Heart left ventricle (tissue), 16 donors: Measurements from ENCODE around the gene RAD51B. TPM values are rescaled to one million over a fixed set of nuclear protein-coding genes. Genes with fewer than 3 reads are reported as not detected.
A peak's percentile ranks its signal among the peaks of the same experiment; 100 is the strongest.

ENCODE experiments used
- ATAC-seq, 4 donors: fragments of 200-7000 bp; cut with Tn5 transposase; one replicate each; pipeline ENCODE4 v1.9.1; 2020 to 2022; ENCODE audit warnings: moderate library complexity in 4 of 4, mild to moderate bottlenecking in 3 of 4, moderate number of reproducible peaks in 1 of 4
- DNase-seq, 5 donors: peaks; one replicate each; pipeline ENCODE4 v3.0.0-alpha.2; 2020
- H3K27ac ChIP-seq, 12 donors: fragments of 200-600 bp; sonication (generic) in 4 of 12; one replicate each; pipeline versions ENCODE4 v1.5.0 to v1.8.0; 2016 to 2022; ENCODE audit warnings: mild to moderate bottlenecking in 2 of 12
- H3K27me3 ChIP-seq, 9 donors: fragments of 200-600 bp; sonication (generic) in 2 of 9; one replicate each; pipeline versions ENCODE4 v1.5.1 to v1.8.0; 2016 to 2022; ENCODE audit warnings: mild to moderate bottlenecking in 3 of 9
- H3K36me3 ChIP-seq, 9 donors: fragments of 200-600 bp; sonication (generic) in 2 of 9; one replicate each; pipeline versions ENCODE4 v1.5.0 to v1.8.0; 2018 to 2022; ENCODE audit warnings: mild to moderate bottlenecking in 2 of 9
- H3K4me1 ChIP-seq, 12 donors: fragments of 200-600 bp; sonication (generic) in 4 of 12; one replicate each; pipeline versions ENCODE4 v1.5.0 to v1.8.0; 2016 to 2022; ENCODE audit warnings: mild to moderate bottlenecking in 3 of 12
- H3K4me3 ChIP-seq, 12 donors: fragments of 200-600 bp; sonication (generic) in 4 of 12; one replicate each; pipeline versions ENCODE4 v1.5.0 to v1.8.0; 2017 to 2022; ENCODE audit warnings: mild to moderate bottlenecking in 9 of 12, moderate library complexity in 4 of 12
- H3K9me3 ChIP-seq, 12 donors: fragments of 200-600 bp; sonication (generic) in 4 of 12; one replicate each; pipeline versions ENCODE4 v1.5.0 to v1.8.0; 2016 to 2022; ENCODE audit warnings: mild to moderate bottlenecking in 1 of 12
- POLR2A ChIP-seq, 2 donors: fragments of 450-650 bp; IDR thresholded peaks; one replicate each; pipeline ENCODE4 v1.6.1; 2017; ENCODE audit warnings: antibody characterized with exemption in 2 of 2, mild to moderate bottlenecking in 2 of 2, moderate library complexity in 2 of 2
- WGBS, 4 donors: extraction: QIAGEN DNeasy Blood & Tissue Kit in 2 of 4; methylation state at CpG; one replicate each; pipeline versions ENCODE4 v1.1.5 to v1.1.7; 2013 to 2018; 5-methylcytosine and 5-hydroxymethylcytosine counted together
- intact Hi-C, 10 donors: fragments of 100-400 bp; cut with DNase I; formaldehyde crosslinking; loops; one replicate each; pipeline versions ENCODE4 v1.11.1 to v1.14.2; 2022
- polyA plus RNA-seq, 2 donors: library from polyadenylated mRNA; stranded (reverse); fragments of 200-250 nt; gene quantifications; one replicate each; pipeline ENCODE4 v1.2.3, GENCODE V29; 2013
- total RNA-seq, 9 donors: library from RNA; depleted of rRNA in 2 of 9; stranded (reverse); fragments of >200 nt in 2 of 9; fragmentation: NEBNext Ultra II Directional in 3 of 9; extraction: Animal tissue kit (Norgen Biotek cat#: 25700) in 3 of 9; gene quantifications; one replicate each; pipeline versions ENCODE4 v1.1.0 to v1.2.4, GENCODE V29; 2016 to 2023
- TF ChIP-seq, protein P1 (sequence below), 12 donors: fragments of 200-600 bp; sonication (generic) in 4 of 12; IDR thresholded peaks; one replicate each; pipeline versions ENCODE4 v1.5.0 to v1.8.0; 2018 to 2022; ENCODE audit warnings: antibody characterized with exemption in 12 of 12, mild to moderate bottlenecking in 5 of 12
- donor health status: ischemic (EF 13 %, LVEDD 7.1; RV severe dilation, severe dysfunction).
- donor health status: healthy with polysubstance abuse.
- donor health status: DM: no; HTN: yes; CAD: no.
- donor health status: DM: no; HTN: no; CAD: no.
- donor health status: ischemic (EF 25% LVEDD 6.9; RV normal size, moderate dysfunction).
- donor health status: ischemic (EF 25% LVEDD 5.7; RV mildly dilated, moderate dysfunction).
- donor health status: healthy.
- donor health status: DM: yes; HTN: yes; CAD: no.
- donor health status: ischemic (EF 35%, LVEDD 5.7; RV mildly dilated, moderate dysfunction).
- donor health status: nonischemic (EF 11% LVEDD 7.7; RV severe dilation, severe dysfunction).
- donor health status: DM: yes; HTN: yes; CAD: no.
- donor health status: PGD.
- donor health status: ischemic (EF 29% LVEDD 5.4; RV normal size, mild dysfunction).
- donor health status: nonischemic (EF 23%, LVEDD 6.1; RV moderate dilation, normal function).

The RAD51B gene
- total and polyA plus RNA-seq, 11 donors = 1.3 to 11.3 (median 3.2) TPM

- peaks cover 3 to 64% (median 35%) of the 10 kb centered on the region in 12 donors for H3K4me1 ChIP-seq
- 60 to 77% (median 67%) methylated on average over 4 of the region's 4 CpGs for WGBS, 4 donors
These were observed 320.0 kb downstream of the RAD51B start for GRCh38 chr14:68139431-68140075.

GRCh38 chr14:68140076-68140741, 320.6 kb downstream of the RAD51B start:
- ATAC-seq (peak in 3 of 4 donors; percentile 48 to 73 (median 56)), DNase-seq (peak in 4 of 5 donors; percentile 24 to 61 (median 42))
- Histone ChIP-seq H3K36me3 (no peaks in the 10 kb centered on the region), H3K4me1 (peaks cover 3 to 71% (median 35%) of the 10 kb centered on the region in 12 donors), H3K4me3 (no peak overlapping the region), H3K9me3 (no peaks in the 10 kb centered on the region), H3K27ac (peak overlapping the region in 11 of 12 donors; percentile 35 to 89 (median 53)), H3K27me3 (no peaks in the 10 kb centered on the region)
- WGBS, 4 donors = 32 to 50% (median 40%) methylated on average over 3 of the region's 3 CpGs
- TF ChIP-seq POLR2A (IDR thresholded peaks at IDR 0.05) = peak in 1 of 2 donors; percentile 32
- TF ChIP-seq, protein P1, sequence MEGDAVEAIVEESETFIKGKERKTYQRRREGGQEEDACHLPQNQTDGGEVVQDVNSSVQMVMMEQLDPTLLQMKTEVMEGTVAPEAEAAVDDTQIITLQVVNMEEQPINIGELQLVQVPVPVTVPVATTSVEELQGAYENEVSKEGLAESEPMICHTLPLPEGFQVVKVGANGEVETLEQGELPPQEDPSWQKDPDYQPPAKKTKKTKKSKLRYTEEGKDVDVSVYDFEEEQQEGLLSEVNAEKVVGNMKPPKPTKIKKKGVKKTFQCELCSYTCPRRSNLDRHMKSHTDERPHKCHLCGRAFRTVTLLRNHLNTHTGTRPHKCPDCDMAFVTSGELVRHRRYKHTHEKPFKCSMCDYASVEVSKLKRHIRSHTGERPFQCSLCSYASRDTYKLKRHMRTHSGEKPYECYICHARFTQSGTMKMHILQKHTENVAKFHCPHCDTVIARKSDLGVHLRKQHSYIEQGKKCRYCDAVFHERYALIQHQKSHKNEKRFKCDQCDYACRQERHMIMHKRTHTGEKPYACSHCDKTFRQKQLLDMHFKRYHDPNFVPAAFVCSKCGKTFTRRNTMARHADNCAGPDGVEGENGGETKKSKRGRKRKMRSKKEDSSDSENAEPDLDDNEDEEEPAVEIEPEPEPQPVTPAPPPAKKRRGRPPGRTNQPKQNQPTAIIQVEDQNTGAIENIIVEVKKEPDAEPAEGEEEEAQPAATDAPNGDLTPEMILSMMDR (IDR thresholded peaks at IDR 0.05) = no peak
- intact Hi-C loops = loop anchor here in 6 of 10 donors (5.0 to 10.0 kb wide), 6 partner anchors 57 to 677 kb away; no protein-coding TSS in a partner anchor

More at GRCh38 chr14:68139431-68140075, 320.0 kb downstream of the RAD51B start:
- no peaks in the 10 kb centered on the region for H3K27me3 ChIP-seq
- TF ChIP-seq POLR2A (IDR thresholded peaks at IDR 0.05) = no peak
- TF ChIP-seq, protein P1 (IDR thresholded peaks at IDR 0.05) = no peak
- DNase-seq (no peak), ATAC-seq (no peak)
- H3K36me3 ChIP-seq = no peaks in the 10 kb centered on the region
- intact Hi-C loops = loop anchor here in 6 of 10 donors (5.0 to 10.0 kb wide), 6 partner anchors 58 to 678 kb away; no protein-coding TSS in a partner anchor
- H3K4me3 ChIP-seq = no peak overlapping the region
- peak overlapping the region in 11 of 12 donors; percentile 35 to 89 (median 47) for H3K27ac ChIP-seq
- no peaks in the 10 kb centered on the region for H3K9me3 ChIP-seq

DNA sequence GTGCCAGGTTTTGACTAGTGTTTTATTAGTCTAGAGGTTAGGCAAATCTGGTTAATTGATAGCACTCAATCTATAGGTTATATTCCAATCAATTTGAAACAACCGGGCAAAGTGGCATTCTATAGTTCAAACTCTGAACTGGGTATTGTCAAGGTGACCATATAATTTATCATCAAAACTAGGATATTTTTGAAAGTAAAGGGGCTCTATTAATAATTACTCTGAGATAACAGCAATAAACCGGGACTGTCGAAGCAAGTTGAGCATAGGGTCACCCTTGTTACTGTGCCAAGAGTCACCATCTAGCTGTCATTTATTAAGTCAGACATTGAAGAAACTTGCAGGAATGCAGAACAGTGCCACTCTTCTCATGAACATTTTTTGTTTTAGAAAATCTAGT, 321.2 kb downstream of the RAD51B start:
- DNase-seq = no peak
- Histone ChIP-seq H3K4me3 (no peak overlapping the region), H3K9me3 (no peaks in the 10 kb centered on the region), H3K4me1 (peaks cover 3 to 75% (median 37%) of the 10 kb centered on the region in 12 donors), H3K27me3 (no peaks in the 10 kb centered on the region), H3K27ac (peak overlapping the region in 9 of 12 donors; percentile 10 to 89 (median 62)), H3K36me3 (no peaks in the 10 kb centered on the region)
- WGBS, 4 donors = 78 to 84% (median 80%) methylated on average over 3 of the region's 3 CpGs
- intact Hi-C loops = loop anchor here in 6 of 10 donors (5.0 to 10.0 kb wide), 6 partner anchors 56 to 676 kb away; no protein-coding TSS in a partner anchor
- TF ChIP-seq, protein P1 (IDR thresholded peaks at IDR 0.05) = no peak
- no peak for TF ChIP-seq POLR2A (IDR thresholded peaks at IDR 0.05)
- ATAC-seq = no peak
